ENCODE results near the gene ADAMTSL3. TPM values are rescaled to one million over a fixed set of nuclear protein-coding genes. Genes with fewer than 3 reads are reported as not detected.

The ADAMTSL3 gene
- total RNA-seq, 2 experiments from 2014 or later: not detected

GRCh38 chr15:83887404-83887803 lies 233.5 kb downstream of the ADAMTSL3 start:
- ChIA-PET CTCF (no interaction called here), POLR2A (no interaction called here)
- H3K27me3 Mint-ChIP-seq: peaks cover 19% of the 10 kb centered on the region
- intact Hi-C loops (cut with DNase I, micrococcal nuclease): no loop called here
- TF ChIP-seq, protein P1, sequence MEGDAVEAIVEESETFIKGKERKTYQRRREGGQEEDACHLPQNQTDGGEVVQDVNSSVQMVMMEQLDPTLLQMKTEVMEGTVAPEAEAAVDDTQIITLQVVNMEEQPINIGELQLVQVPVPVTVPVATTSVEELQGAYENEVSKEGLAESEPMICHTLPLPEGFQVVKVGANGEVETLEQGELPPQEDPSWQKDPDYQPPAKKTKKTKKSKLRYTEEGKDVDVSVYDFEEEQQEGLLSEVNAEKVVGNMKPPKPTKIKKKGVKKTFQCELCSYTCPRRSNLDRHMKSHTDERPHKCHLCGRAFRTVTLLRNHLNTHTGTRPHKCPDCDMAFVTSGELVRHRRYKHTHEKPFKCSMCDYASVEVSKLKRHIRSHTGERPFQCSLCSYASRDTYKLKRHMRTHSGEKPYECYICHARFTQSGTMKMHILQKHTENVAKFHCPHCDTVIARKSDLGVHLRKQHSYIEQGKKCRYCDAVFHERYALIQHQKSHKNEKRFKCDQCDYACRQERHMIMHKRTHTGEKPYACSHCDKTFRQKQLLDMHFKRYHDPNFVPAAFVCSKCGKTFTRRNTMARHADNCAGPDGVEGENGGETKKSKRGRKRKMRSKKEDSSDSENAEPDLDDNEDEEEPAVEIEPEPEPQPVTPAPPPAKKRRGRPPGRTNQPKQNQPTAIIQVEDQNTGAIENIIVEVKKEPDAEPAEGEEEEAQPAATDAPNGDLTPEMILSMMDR (IDR thresholded peaks at IDR 0.05): no peak
- H3K4me1 Mint-ChIP-seq (ENCODE audit: low read depth): no peaks in the 10 kb centered on the region
- no peak overlapping the region for H3K4me3 ChIP-seq (ENCODE audit: low read length)
- no peaks in the 10 kb centered on the region for H3K36me3 ChIP-seq (ENCODE audit: insufficient read depth, low read length)
- H3K36me3 Mint-ChIP-seq (ENCODE audit: low read depth): no peaks in the 10 kb centered on the region
- no peaks in the 10 kb centered on the region for H3K9me3 Mint-ChIP-seq
- H3K9me3 ChIP-seq (ENCODE audit: control insufficient read depth in 1 of 2, insufficient read depth in 1 of 2, low read length in 2 of 2): no peaks in the 10 kb centered on the region
- H3K4me3 Mint-ChIP-seq: no peak overlapping the region
- no peak overlapping the region for H3K27ac ChIP-seq (ENCODE audit: low read depth in 1 of 2, low read length in 2 of 2)
- ATAC-seq (ENCODE audit: poor library complexity) (no peak), DNase-seq (no peak)
- no peaks in the 10 kb centered on the region for H3K27me3 ChIP-seq (ENCODE audit: control insufficient read depth in 1 of 2, insufficient read depth in 2 of 2, low read length in 2 of 2)
- no peaks in the 10 kb centered on the region for H3K4me1 ChIP-seq (ENCODE audit: insufficient read depth, low read length)
- no peak overlapping the region for H3K27ac Mint-ChIP-seq

DNA sequence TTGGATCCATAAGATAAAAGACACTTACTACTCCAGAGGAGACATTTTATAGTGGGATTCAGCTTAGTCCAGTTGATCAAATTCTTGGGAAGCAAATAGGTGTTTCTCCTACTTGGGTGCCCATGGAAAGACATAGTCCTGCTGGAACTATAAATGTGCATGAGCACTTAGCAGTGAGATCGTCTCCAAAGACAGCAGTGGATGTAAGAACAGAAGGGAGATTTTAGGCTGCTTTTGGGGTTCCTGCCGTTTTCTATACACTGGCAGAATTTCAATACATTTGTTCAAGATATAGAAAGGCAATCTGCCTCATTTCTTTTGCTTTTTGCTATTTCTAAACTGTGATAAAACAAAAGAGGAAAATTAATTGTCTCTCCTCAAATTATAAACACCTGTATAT lies 234.0 kb downstream of the ADAMTSL3 start:
- Histone ChIP-seq H3K36me3 (ENCODE audit: insufficient read depth, low read length) (no peaks in the 10 kb centered on the region), H3K9me3 (ENCODE audit: control insufficient read depth in 1 of 2, insufficient read depth in 1 of 2, low read length in 2 of 2) (no peaks in the 10 kb centered on the region), H3K27me3 (ENCODE audit: control insufficient read depth in 1 of 2, insufficient read depth in 2 of 2, low read length in 2 of 2) (no peaks in the 10 kb centered on the region), H3K27ac (ENCODE audit: low read depth in 1 of 2, low read length in 2 of 2) (no peak overlapping the region), H3K4me1 (ENCODE audit: insufficient read depth, low read length) (no peaks in the 10 kb centered on the region), H3K4me3 (ENCODE audit: low read length) (no peak overlapping the region)
- ChIA-PET CTCF (no interaction called here), POLR2A (no interaction called here)
- intact Hi-C loops (cut with DNase I, micrococcal nuclease): no loop called here
- no peak for DNase-seq
- Mint-ChIP-seq H3K27me3 (peaks cover 19% of the 10 kb centered on the region), H3K36me3 (ENCODE audit: low read depth) (no peaks in the 10 kb centered on the region), H3K9me3 (no peaks in the 10 kb centered on the region), H3K27ac (no peak overlapping the region), H3K4me3 (no peak overlapping the region), H3K4me1 (ENCODE audit: low read depth) (no peaks in the 10 kb centered on the region)
- ATAC-seq (ENCODE audit: poor library complexity): no peak
- TF ChIP-seq, protein P1 (IDR thresholded peaks at IDR 0.05): no peak

DNA sequence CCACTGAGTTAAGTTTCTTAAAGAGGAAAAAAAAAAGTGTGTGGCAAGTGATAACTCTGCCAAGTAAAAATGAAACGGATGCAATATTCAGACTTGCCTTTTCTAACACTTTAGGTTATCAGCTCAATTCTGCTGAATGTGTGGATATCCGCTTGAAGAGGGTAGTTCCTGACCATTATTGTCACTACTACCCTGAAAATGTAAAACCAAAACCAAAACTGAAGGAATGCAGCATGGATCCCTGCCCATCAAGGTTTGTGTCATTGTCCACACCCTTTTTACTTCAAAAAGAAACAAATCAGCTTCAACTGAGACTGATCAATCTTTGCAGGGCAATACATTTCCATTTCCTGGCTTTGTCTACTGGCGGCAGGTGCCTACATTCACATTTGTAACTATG lies 236.1 kb downstream of the ADAMTSL3 start:
- intact Hi-C loops (cut with DNase I, micrococcal nuclease): no loop called here
- ATAC-seq (ENCODE audit: poor library complexity) (no peak), DNase-seq (peak in 1 of 14 experiments; percentile 14)
- ChIA-PET CTCF (no interaction called here), POLR2A (no interaction called here)
- Histone ChIP-seq H3K4me1 (ENCODE audit: insufficient read depth, low read length) (no peaks in the 10 kb centered on the region), H3K4me3 (ENCODE audit: low read length) (no peak overlapping the region), H3K36me3 (ENCODE audit: insufficient read depth, low read length) (no peaks in the 10 kb centered on the region), H3K27ac (ENCODE audit: low read depth in 1 of 2, low read length in 2 of 2) (no peak overlapping the region), H3K9me3 (ENCODE audit: control insufficient read depth in 1 of 2, insufficient read depth in 1 of 2, low read length in 2 of 2) (no peaks in the 10 kb centered on the region), H3K27me3 (ENCODE audit: control insufficient read depth in 1 of 2, insufficient read depth in 2 of 2, low read length in 2 of 2) (no peaks in the 10 kb centered on the region)
- peaks cover 27% of the 10 kb centered on the region for H3K27me3 Mint-ChIP-seq
- H3K36me3 Mint-ChIP-seq (ENCODE audit: low read depth): no peaks in the 10 kb centered on the region
- no peak overlapping the region for H3K27ac Mint-ChIP-seq
- no peaks in the 10 kb centered on the region for H3K9me3 Mint-ChIP-seq
- no peak overlapping the region for H3K4me3 Mint-ChIP-seq
- H3K4me1 Mint-ChIP-seq (ENCODE audit: low read depth): no peaks in the 10 kb centered on the region
- TF ChIP-seq, protein P1 (IDR thresholded peaks at IDR 0.05): no peak
